ENCODE measurements around the gene DAZAP1.
"Not testable (repeated sequence)": the region's sequence is repeated elsewhere in the genome, so short reads cannot be mapped to it uniquely, and the experiment has no call there.

DAZAP1 gene

GRCh38 chr19:1417681-1418495 lies 10.5 kb downstream of the DAZAP1 start:
- Histone ChIP-seq H3K4me2 (ENCODE audit: low read length) (peak overlapping the region; percentile 67), H3K9me3 (replicated peaks; ENCODE audit: low read length) (no peaks in the 10 kb centered on the region), H3K4me3 (ENCODE audit: low read length) (peak overlapping the region; percentile 1), H3K9ac (ENCODE audit: low read depth, low read length) (peak overlapping the region; percentile 74), H3K4me1 (ENCODE audit: control insufficient read depth, insufficient read depth, low read length) (peaks cover 45% of the 10 kb centered on the region), H3K27me3 (ENCODE audit: control insufficient read depth, insufficient read depth, low read length) (no peaks in the 10 kb centered on the region), H3K36me3 (ENCODE audit: insufficient read depth, low read length) (peaks cover 62% of the 10 kb centered on the region)

- H3K36me3 ChIP-seq (ENCODE audit: insufficient read depth, low read length): peaks cover 62% of the 10 kb centered on the region
- H3K4me3 ChIP-seq (ENCODE audit: low read length): no peak overlapping the region
Measured at GRCh38 chr19:1418496-1418775, 11.1 kb downstream of the DAZAP1 start.

DNA sequence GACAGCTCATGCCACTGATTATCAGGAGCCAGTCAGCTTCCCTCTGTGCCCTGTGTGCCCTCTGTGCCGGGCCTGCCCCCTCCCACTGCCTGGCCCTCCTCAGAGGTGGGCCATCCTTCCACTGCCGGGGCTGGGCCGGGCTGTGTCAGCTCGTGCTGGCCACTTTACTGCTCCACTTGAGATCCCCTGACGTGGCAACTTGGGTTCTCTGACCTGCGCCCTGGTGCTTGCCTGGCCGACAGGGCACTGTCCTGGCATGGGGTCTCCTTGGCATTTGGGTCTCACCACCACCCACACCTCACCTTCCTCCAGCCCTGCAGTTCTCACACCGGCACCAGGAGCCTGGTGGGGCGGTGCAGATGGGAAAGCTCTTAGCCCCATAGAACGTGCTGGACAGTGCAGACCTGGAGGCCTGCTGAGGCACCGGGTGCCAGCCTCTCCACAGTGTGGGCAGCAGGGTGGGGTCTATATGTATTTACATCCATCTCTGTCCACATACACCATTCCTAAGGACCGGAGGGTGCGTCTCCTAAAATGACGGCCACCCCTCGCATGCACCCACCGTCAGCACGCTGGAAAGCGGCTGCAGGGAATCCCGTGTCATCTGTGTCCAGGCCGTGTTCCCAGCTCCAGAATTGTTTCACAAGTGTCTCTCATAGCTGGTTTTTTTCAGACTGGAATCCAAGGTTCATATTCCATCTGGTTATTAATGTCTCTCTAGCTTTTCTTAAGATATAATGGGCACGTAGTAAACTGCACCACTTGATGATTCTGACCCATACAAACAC lies 11.8 kb downstream of the DAZAP1 start:
- no peaks in the 10 kb centered on the region for H3K9me3 ChIP-seq (replicated peaks; ENCODE audit: low read length)
- H3K9ac ChIP-seq (ENCODE audit: low read depth, low read length): no peak overlapping the region
- H3K4me2 ChIP-seq (ENCODE audit: low read length): no peak overlapping the region
- peaks cover 64% of the 10 kb centered on the region for H3K36me3 ChIP-seq (ENCODE audit: insufficient read depth, low read length)
- peaks cover 45% of the 10 kb centered on the region for H3K4me1 ChIP-seq (ENCODE audit: control insufficient read depth, insufficient read depth, low read length)
- H3K4me3 ChIP-seq (ENCODE audit: low read length): no peak overlapping the region
- no peaks in the 10 kb centered on the region for H3K27me3 ChIP-seq (ENCODE audit: control insufficient read depth, insufficient read depth, low read length)

More at GRCh38 chr19:1418496-1418775, 11.1 kb downstream of the DAZAP1 start:
- H3K4me1 ChIP-seq (ENCODE audit: control insufficient read depth, insufficient read depth, low read length): peaks cover 45% of the 10 kb centered on the region
- H3K9ac ChIP-seq (ENCODE audit: low read depth, low read length): no peak overlapping the region
- H3K4me2 ChIP-seq (ENCODE audit: low read length): no peak overlapping the region
- H3K27me3 ChIP-seq (ENCODE audit: control insufficient read depth, insufficient read depth, low read length): no peaks in the 10 kb centered on the region
- H3K9me3 ChIP-seq (replicated peaks; ENCODE audit: low read length): no peaks in the 10 kb centered on the region

GRCh38 chr19:1420085-1420484 lies 12.7 kb downstream of the DAZAP1 start:
- not testable (repeated sequence) for H3K9ac ChIP-seq (ENCODE audit: low read depth, low read length); H3K27me3 ChIP-seq (ENCODE audit: control insufficient read depth, insufficient read depth, low read length); H3K4me2 ChIP-seq (ENCODE audit: low read length); H3K4me3 ChIP-seq (ENCODE audit: low read length); H3K9me3 ChIP-seq (replicated peaks; ENCODE audit: low read length)
- peaks cover 41% of the 10 kb centered on the region for H3K4me1 ChIP-seq (ENCODE audit: control insufficient read depth, insufficient read depth, low read length)
- peaks cover 71% of the 10 kb centered on the region for H3K36me3 ChIP-seq (ENCODE audit: insufficient read depth, low read length)

GRCh38 chr19:1420590-1420989 lies 13.2 kb downstream of the DAZAP1 start:
- no peak overlapping the region for H3K9ac ChIP-seq (ENCODE audit: low read depth, low read length)
- H3K4me3 ChIP-seq (ENCODE audit: low read length): no peak overlapping the region
- peaks cover 36% of the 10 kb centered on the region for H3K4me1 ChIP-seq (ENCODE audit: control insufficient read depth, insufficient read depth, low read length)
- peaks cover 76% of the 10 kb centered on the region for H3K36me3 ChIP-seq (ENCODE audit: insufficient read depth, low read length)
- no peak overlapping the region for H3K4me2 ChIP-seq (ENCODE audit: low read length)
- no peaks in the 10 kb centered on the region for H3K9me3 ChIP-seq (replicated peaks; ENCODE audit: low read length)
- no peaks in the 10 kb centered on the region for H3K27me3 ChIP-seq (ENCODE audit: control insufficient read depth, insufficient read depth, low read length)

GRCh38 chr19:1421218-1421957 lies 14.0 kb downstream of the DAZAP1 start:
- H3K9me3 ChIP-seq (replicated peaks; ENCODE audit: low read length): no peaks in the 10 kb centered on the region
- no peak overlapping the region for H3K4me3 ChIP-seq (ENCODE audit: low read length)
- H3K36me3 ChIP-seq (ENCODE audit: insufficient read depth, low read length): peaks cover 84% of the 10 kb centered on the region

GRCh38 chr19:1421958-1422305 lies 14.5 kb downstream of the DAZAP1 start:
- H3K4me2 ChIP-seq (ENCODE audit: low read length): no peak overlapping the region
- H3K4me1 ChIP-seq (ENCODE audit: control insufficient read depth, insufficient read depth, low read length): peaks cover 23% of the 10 kb centered on the region
- H3K9me3 ChIP-seq (replicated peaks; ENCODE audit: low read length): no peaks in the 10 kb centered on the region
- H3K27me3 ChIP-seq (ENCODE audit: control insufficient read depth, insufficient read depth, low read length): no peaks in the 10 kb centered on the region
- H3K36me3 ChIP-seq (ENCODE audit: insufficient read depth, low read length): peaks cover 89% of the 10 kb centered on the region
- no peak overlapping the region for H3K9ac ChIP-seq (ENCODE audit: low read depth, low read length)
- no peak overlapping the region for H3K4me3 ChIP-seq (ENCODE audit: low read length)

More at GRCh38 chr19:1421218-1421957, 14.0 kb downstream of the DAZAP1 start:
- Histone ChIP-seq H3K4me1 (ENCODE audit: control insufficient read depth, insufficient read depth, low read length) (peaks cover 28% of the 10 kb centered on the region), H3K9ac (ENCODE audit: low read depth, low read length) (no peak overlapping the region), H3K27me3 (ENCODE audit: control insufficient read depth, insufficient read depth, low read length) (no peaks in the 10 kb centered on the region), H3K4me2 (ENCODE audit: low read length) (no peak overlapping the region)

DNA sequence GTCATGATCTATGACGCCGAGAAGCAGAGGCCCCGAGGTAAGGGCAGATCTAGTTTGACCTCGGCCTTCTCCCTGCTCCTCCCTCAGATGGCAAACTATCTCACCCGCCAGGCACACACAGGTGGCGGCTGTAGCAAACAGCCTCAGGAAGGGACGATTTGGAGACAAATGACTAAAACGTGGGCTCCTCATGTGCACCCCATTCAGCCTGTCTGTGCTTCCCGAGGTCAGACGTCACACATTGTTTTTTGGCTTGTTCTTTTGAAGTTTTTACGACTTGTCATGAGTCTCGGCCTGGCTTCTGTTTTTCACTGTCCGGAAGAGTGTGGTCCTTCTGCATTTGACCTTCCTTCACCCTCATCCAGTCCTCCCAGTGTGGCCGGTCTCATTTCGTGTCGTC lies 15.0 kb downstream of the DAZAP1 start:
- H3K27me3 ChIP-seq (ENCODE audit: control insufficient read depth, insufficient read depth, low read length): no peaks in the 10 kb centered on the region
- peaks cover 18% of the 10 kb centered on the region for H3K4me1 ChIP-seq (ENCODE audit: control insufficient read depth, insufficient read depth, low read length)
- H3K9me3 ChIP-seq (replicated peaks; ENCODE audit: low read length): no peaks in the 10 kb centered on the region
- H3K36me3 ChIP-seq (ENCODE audit: insufficient read depth, low read length): peaks cover 92% of the 10 kb centered on the region
- H3K4me3 ChIP-seq (ENCODE audit: low read length): no peak overlapping the region
- no peak overlapping the region for H3K9ac ChIP-seq (ENCODE audit: low read depth, low read length)
- H3K4me2 ChIP-seq (ENCODE audit: low read length): no peak overlapping the region

GRCh38 chr19:1422943-1423342 lies 15.6 kb downstream of the DAZAP1 start:
- Histone ChIP-seq H3K9ac (ENCODE audit: low read depth, low read length) (no peak overlapping the region), H3K27me3 (ENCODE audit: control insufficient read depth, insufficient read depth, low read length) (no peaks in the 10 kb centered on the region), H3K4me3 (ENCODE audit: low read length) (no peak overlapping the region), H3K36me3 (ENCODE audit: insufficient read depth, low read length) (peaks cover 94% of the 10 kb centered on the region), H3K4me2 (ENCODE audit: low read length) (no peak overlapping the region), H3K4me1 (ENCODE audit: control insufficient read depth, insufficient read depth, low read length) (peaks cover 12% of the 10 kb centered on the region), H3K9me3 (replicated peaks; ENCODE audit: low read length) (no peaks in the 10 kb centered on the region)

DNA sequence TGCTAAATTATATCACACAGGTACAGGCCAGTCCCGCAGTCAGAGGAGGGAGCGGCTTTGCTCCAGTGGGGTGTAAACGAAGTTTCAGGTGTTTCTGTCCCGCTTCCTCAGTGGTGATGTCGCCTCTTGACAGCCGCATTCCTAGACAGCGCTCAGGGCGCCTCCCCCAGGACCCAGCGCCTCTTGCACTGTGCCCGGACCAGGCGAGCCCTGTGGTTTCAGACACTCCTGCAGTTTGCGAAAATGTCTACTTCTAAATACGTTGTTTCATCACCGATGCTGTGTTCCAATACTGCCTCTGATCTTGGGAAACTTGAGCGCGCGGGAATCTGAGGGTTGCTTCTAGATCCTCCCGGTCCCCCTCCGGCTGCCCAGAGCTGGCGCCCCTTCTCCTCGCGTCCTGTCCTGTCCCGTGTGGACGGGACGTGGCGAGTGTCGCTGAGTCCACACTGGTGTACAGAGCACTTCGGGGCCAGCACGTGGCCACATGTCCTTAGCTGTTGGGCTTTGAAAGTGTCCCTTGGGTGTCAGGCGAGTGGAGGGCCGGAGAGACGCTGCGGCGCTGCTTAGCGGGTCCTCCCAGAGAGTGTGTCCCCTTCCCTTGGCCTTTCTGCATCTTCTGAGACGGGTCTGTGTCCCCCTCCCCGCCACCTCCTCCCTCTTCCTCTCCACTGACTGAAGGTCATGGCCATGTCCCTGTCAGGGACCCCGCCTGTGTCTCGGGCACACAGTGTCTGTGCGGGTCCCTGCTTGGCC lies 16.2 kb downstream of the DAZAP1 start:
- no peak overlapping the region for H3K9ac ChIP-seq (ENCODE audit: low read depth, low read length)
- peaks cover 10% of the 10 kb centered on the region for H3K4me1 ChIP-seq (ENCODE audit: control insufficient read depth, insufficient read depth, low read length)
- H3K9me3 ChIP-seq (replicated peaks; ENCODE audit: low read length): no peaks in the 10 kb centered on the region
- no peak overlapping the region for H3K4me3 ChIP-seq (ENCODE audit: low read length)
- H3K27me3 ChIP-seq (ENCODE audit: control insufficient read depth, insufficient read depth, low read length): no peaks in the 10 kb centered on the region
- no peak overlapping the region for H3K4me2 ChIP-seq (ENCODE audit: low read length)
- H3K36me3 ChIP-seq (ENCODE audit: insufficient read depth, low read length): peaks cover 94% of the 10 kb centered on the region
